GM12878 (cell line): ENCODE data around the gene RNPS1. TPM values are rescaled to one million over a fixed set of nuclear protein-coding genes. Genes with fewer than 3 reads are reported as not detected.

Experiments used
- ATAC-seq: fragments of 200-7000 bp; cut with Tn5 transposase; 3 replicates; pipeline ENCODE4 v1.9.1; 2020; ENCODE audit warnings: mild to moderate bottlenecking, moderate library complexity
- BruUV-seq: library from RNA; stranded (reverse); fragments of 400-500 nt; replicated peaks from 2 replicates; lab custom pipeline; 2021; lab: Mats Ljungman, UMichigan
- CTCF ChIA-PET: fragments of 300-600 bp; sonication (Branson Sonifier 250); formaldehyde crosslinking; extraction: SDS; loops from one replicate; lab custom pipeline; 2021; ENCODE audit warnings: inconsistent platforms; lab: Yijun Ruan, JAX
- POLR2A ChIA-PET: fragments of 350-600 bp; formaldehyde crosslinking; extraction: SDS; loops from one replicate; lab custom pipeline; 2021; ENCODE audit warnings: inconsistent platforms; lab: Charles Lee
- RAD21 ChIA-PET: fragments of 300-600 bp; sonication (Branson Sonifier 250); formaldehyde crosslinking; loops from one replicate; lab custom pipeline; 2023; ENCODE audit warnings: antibody characterized with exemption; ENCODE audit not compliant: unreplicated experiment; lab: Charles Lee
- SMC1A ChIA-PET: fragments of 300-600 bp; sonication (Branson Sonifier 250); formaldehyde crosslinking; loops from one replicate; lab custom pipeline; 2023; ENCODE audit not compliant: unreplicated experiment, uncharacterized antibody; lab: Charles Lee
- DNase-seq: peaks from one replicate; pipeline ENCODE4 v3.0.0-alpha.2; 2011; ENCODE audit warnings: low read depth, low spot score
- FAIRE-seq: peaks from 3 replicates; lab custom pipeline; 2011; peaks lifted over from hg19 to GRCh38; lab: Jason Lieb, UNC
- H2AFZ ChIP-seq: 2 replicates; pipeline ENCODE4 v1.6.0; 2011; ENCODE audit warnings: low read depth, low read length, control low read depth; ENCODE audit not compliant: control insufficient read depth
- H3K27ac ChIP-seq: 2 replicates; pipeline ENCODE4 v1.5.1; 2011; ENCODE audit warnings: control low read depth; ENCODE audit not compliant: control insufficient read depth, insufficient read depth
- H3K27me3 ChIP-seq, 2 experiments: replicated peaks in 1 of 2; 2 replicates each; pipeline versions ENCODE4 v1.6.0 to v1.6.1; 2011; ENCODE audit warnings: low read length in 1 of 2; ENCODE audit not compliant: control insufficient read depth in 2 of 2, insufficient read depth in 2 of 2
- H3K36me3 ChIP-seq, 2 experiments: 2 replicates each; pipeline ENCODE4 v1.5.1; 2011; ENCODE audit warnings: low read length in 1 of 2; ENCODE audit not compliant: control insufficient read depth in 2 of 2, insufficient read depth in 2 of 2
- H3K4me1 ChIP-seq: 2 replicates; pipeline ENCODE4 v1.6.1; 2011; ENCODE audit warnings: mild to moderate bottlenecking, low read length, moderate library complexity, mixed read lengths; ENCODE audit not compliant: control insufficient read depth, insufficient read depth
- H3K4me2 ChIP-seq: 2 replicates; pipeline ENCODE4 v1.6.0; 2011; ENCODE audit warnings: control low read depth; ENCODE audit not compliant: control insufficient read depth, insufficient read depth
- H3K4me3 ChIP-seq: fragments of 200-600 bp; sonication (generic); 2 replicates; pipeline ENCODE4 v1.5.1; 2016
- H3K79me2 ChIP-seq: 2 replicates; pipeline ENCODE4 v1.6.0; 2011; ENCODE audit warnings: low read length; ENCODE audit not compliant: control insufficient read depth, insufficient read depth
- H3K9ac ChIP-seq: 2 replicates; pipeline ENCODE4 v1.8.0; 2011; ENCODE audit warnings: low read length, control low read depth, mixed read lengths; ENCODE audit not compliant: control insufficient read depth, insufficient read depth
- H3K9me3 ChIP-seq: replicated peaks from 3 replicates; pipeline ENCODE4 v1.5.1; 2011; ENCODE audit warnings: mild to moderate bottlenecking, low read length; ENCODE audit not compliant: control insufficient read depth, insufficient read depth
- H4K20me1 ChIP-seq: 2 replicates; pipeline ENCODE4 v1.6.0; 2011; ENCODE audit not compliant: control insufficient read depth, insufficient read depth
- GATAD2B ChIP-seq: fragments of 450-650 bp; conservative IDR thresholded peaks from 2 replicates; pipeline ENCODE4 v1.6.1; 2017; ENCODE audit warnings: low read depth, mild to moderate bottlenecking, moderate library complexity
- HDGF ChIP-seq: fragments of 450-650 bp; IDR thresholded peaks from 2 replicates; pipeline ENCODE4 v1.6.1; 2016; ENCODE audit warnings: antibody characterized with exemption
- KAT2A ChIP-seq: conservative IDR thresholded peaks from 2 replicates; pipeline ENCODE4 v1.6.1; 2011; ENCODE audit warnings: low read depth, low read length; ENCODE audit not compliant: control insufficient read depth
- KDM1A ChIP-seq: fragments of 200-600 bp; sonication (generic); IDR thresholded peaks from 2 replicates; pipeline ENCODE4 v1.6.1; 2016; ENCODE audit warnings: borderline replicate concordance
- MTA2 ChIP-seq: fragments of 450-650 bp; IDR thresholded peaks from 2 replicates; pipeline ENCODE4 v1.6.1; 2016; ENCODE audit warnings: low read depth, mild to moderate bottlenecking, moderate library complexity
- MYB ChIP-seq: fragments of 150-350 bp; IDR thresholded peaks from 2 replicates; pipeline ENCODE4 v1.6.1; 2014; ENCODE audit warnings: mild to moderate bottlenecking, low read depth, low read length, borderline replicate concordance
- NRF1 ChIP-seq: conservative IDR thresholded peaks from 2 replicates; pipeline ENCODE4 v1.6.1; 2011; ENCODE audit warnings: mild to moderate bottlenecking, low read depth, low read length, improper control_type of control experiment
- RB1 ChIP-seq: fragments of 450-650 bp; formaldehyde crosslinking; IDR thresholded peaks from 2 replicates; pipeline ENCODE4 v1.6.1; 2017; ENCODE audit warnings: mild to moderate bottlenecking, borderline replicate concordance
- TCF12 ChIP-seq: IDR thresholded peaks from 2 replicates; pipeline ENCODE4 v1.6.1; 2011; ENCODE audit warnings: low read depth, mild to moderate bottlenecking, low read length
- TCF7 ChIP-seq: IDR thresholded peaks from 2 replicates; pipeline ENCODE4 v1.6.1; 2014; ENCODE audit warnings: antibody characterized with exemption, borderline replicate concordance
- YBX1 ChIP-seq: fragments of 450-650 bp; IDR thresholded peaks from 2 replicates; pipeline ENCODE4 v1.6.1; 2016; ENCODE audit warnings: antibody characterized with exemption
- ZNF384 ChIP-seq: IDR thresholded peaks from 2 replicates; pipeline ENCODE4 v1.6.1; 2012; ENCODE audit warnings: low read depth, mild to moderate bottlenecking, low read length, improper control_type of control experiment, borderline replicate concordance
- ZZZ3 ChIP-seq: IDR thresholded peaks from 2 replicates; pipeline ENCODE4 v1.6.1; 2011; ENCODE audit warnings: low read depth; ENCODE audit not compliant: control insufficient read depth, insufficient read length
- WGBS: methylation state at CpG from one replicate; pipeline ENCODE4 v1.1.6; 2016; ENCODE audit warnings: low lambda C conversion rate; ENCODE audit not compliant: insufficient replicate concordance, insufficient coverage; ENCODE audit errors: missing lambda C conversion rate; 5-methylcytosine and 5-hydroxymethylcytosine counted together
- in situ Hi-C: fragments of 300-500 bp; cut with MboI; formaldehyde crosslinking; loops from 9 replicates; pipeline ENCODE4 v1.14.3; 2018; ENCODE audit warnings: mixed read lengths
- intact Hi-C: fragments of 100-400 bp; cut with micrococcal nuclease; formaldehyde crosslinking; loops from one replicate; pipeline ENCODE4 v1.14.2; 2022; ENCODE audit not compliant: unreplicated experiment
- polyA plus RNA-seq, 11 experiments: library from polyadenylated mRNA; depleted of rRNA in 4 of 11; unstranded in 6 of 11; stranded (reverse) in 5 of 11; fragments of >200 nt; fragmentation: Nextera tagmentation in 4 of 11; fragmentation: Illumina TruSeq in 1 of 11; extraction: Ambion mirVana in 4 of 11; extraction: Trizol in 1 of 11; gene quantifications; 1 replicate in 1 of 11; 2 replicates in 10 of 11; pipeline versions ENCODE4 v1.2.1 to v1.2.3, GENCODE V29; 2011 to 2016; ENCODE audit warnings: inconsistent platforms in 2 of 11, missing spikeins in 2 of 11, low read depth in 1 of 11
- total RNA-seq, 4 experiments: library from RNA; depleted of rRNA in 3 of 4; stranded (reverse); fragments of >200 nt in 3 of 4; fragmentation: Illumina TruSeq in 1 of 4; extraction: Trizol in 1 of 4; gene quantifications; 2 replicates each; pipeline versions ENCODE4 v1.2.1 to v1.2.3, GENCODE V29; 2013 to 2021

RNPS1 gene
- total and polyA plus RNA-seq, 10 of the 15 experiments (the other 5 are each of a cell fraction or from before 2014, with no cell fraction given) = 38.2 to 359 (median 188) TPM

DNA sequence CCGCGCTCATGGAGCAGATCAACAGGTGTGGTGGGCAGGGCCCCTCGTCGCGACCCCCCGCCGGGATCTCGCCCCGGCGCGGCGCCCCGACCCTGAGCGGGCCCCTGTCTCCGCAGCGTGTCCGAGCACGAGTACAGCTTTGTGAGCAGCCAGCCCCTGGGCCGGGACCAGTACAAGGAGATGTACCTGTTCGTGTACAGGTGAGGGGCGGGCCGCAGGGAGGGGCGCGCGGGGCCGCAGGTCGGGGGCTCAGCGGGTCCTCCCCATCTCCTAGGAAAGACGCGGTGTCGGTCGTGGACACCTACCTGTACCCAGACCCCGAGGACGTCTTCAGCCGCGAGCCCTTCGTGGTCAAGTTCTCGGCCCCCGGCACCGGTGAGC, 30.8 kb downstream of the RNPS1 start:
- H2AFZ ChIP-seq = no peak overlapping the region
- H3K79me2 ChIP-seq = no peaks in the 10 kb centered on the region
- H3K27ac ChIP-seq = no peak overlapping the region
- no peak overlapping the region for H3K9ac ChIP-seq
- TF ChIP-seq MYB (no peak), MTA2 (no peak), TCF12 (no peak), ZNF384 (no peak), TCF7 (no peak), KDM1A (no peak), YBX1 (no peak), ZZZ3 (no peak), NRF1 (no peak), HDGF (no peak), KAT2A (no peak), GATAD2B (no peak), RB1 (no peak)
- no peak overlapping the region for H3K4me2 ChIP-seq
- FAIRE-seq (no peak), ATAC-seq (no peak), DNase-seq (no peak)
- in situ Hi-C loops = no loop called here
- BruUV-seq = no TSS peak
- no peak overlapping the region for H3K4me3 ChIP-seq
- intact Hi-C loops = no loop called here
- POLR2A ChIA-PET = no interaction called here
- 50% methylated on average over 33 of the region's 40 CpGs for WGBS
- no peaks in the 10 kb centered on the region for H4K20me1 ChIP-seq
- H3K36me3 ChIP-seq = peaks cover 0 to 24% of the 10 kb centered on the region in 2 experiments; a peak in 3 of 4 replicates
- CTCF ChIA-PET = no interaction called here
- no peaks in the 10 kb centered on the region for H3K4me1 ChIP-seq
- no peaks in the 10 kb centered on the region for H3K27me3 ChIP-seq
- no peaks in the 10 kb centered on the region for H3K9me3 ChIP-seq
- RAD21 ChIA-PET = no interaction called here
- SMC1A ChIA-PET = no interaction called here
